ENCODE measurements around the gene TECPR2.

The TECPR2 gene

GRCh38 chr14:102330806-102331205, 31.9 kb upstream of the TECPR2 start:
- no peak for DNase-seq (ENCODE audit: low read depth, low spot score)
- POLR2A ChIA-PET = no interaction called here
- no peak overlapping the region for H3K4me3 ChIP-seq (ENCODE audit: low read depth, low read length)
- CTCF ChIA-PET = no interaction called here
- TF ChIP-seq, protein P1, sequence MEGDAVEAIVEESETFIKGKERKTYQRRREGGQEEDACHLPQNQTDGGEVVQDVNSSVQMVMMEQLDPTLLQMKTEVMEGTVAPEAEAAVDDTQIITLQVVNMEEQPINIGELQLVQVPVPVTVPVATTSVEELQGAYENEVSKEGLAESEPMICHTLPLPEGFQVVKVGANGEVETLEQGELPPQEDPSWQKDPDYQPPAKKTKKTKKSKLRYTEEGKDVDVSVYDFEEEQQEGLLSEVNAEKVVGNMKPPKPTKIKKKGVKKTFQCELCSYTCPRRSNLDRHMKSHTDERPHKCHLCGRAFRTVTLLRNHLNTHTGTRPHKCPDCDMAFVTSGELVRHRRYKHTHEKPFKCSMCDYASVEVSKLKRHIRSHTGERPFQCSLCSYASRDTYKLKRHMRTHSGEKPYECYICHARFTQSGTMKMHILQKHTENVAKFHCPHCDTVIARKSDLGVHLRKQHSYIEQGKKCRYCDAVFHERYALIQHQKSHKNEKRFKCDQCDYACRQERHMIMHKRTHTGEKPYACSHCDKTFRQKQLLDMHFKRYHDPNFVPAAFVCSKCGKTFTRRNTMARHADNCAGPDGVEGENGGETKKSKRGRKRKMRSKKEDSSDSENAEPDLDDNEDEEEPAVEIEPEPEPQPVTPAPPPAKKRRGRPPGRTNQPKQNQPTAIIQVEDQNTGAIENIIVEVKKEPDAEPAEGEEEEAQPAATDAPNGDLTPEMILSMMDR (IDR thresholded peaks at IDR 0.05; ENCODE audit: insufficient read depth, low read length, missing control alignments) = no peak

GRCh38 chr14:102333390-102333789, 29.4 kb upstream of the TECPR2 start:
- H3K4me3 ChIP-seq (ENCODE audit: low read depth, low read length) = no peak overlapping the region
- CTCF ChIA-PET = interaction anchor here (1.2 to 2.1 kb wide), 4 partner anchors 10 to 372 kb away, joined by 3 to 8 read pairs (median 3); no protein-coding TSS in a partner anchor
- TF ChIP-seq, protein P1 (IDR thresholded peaks at IDR 0.05; ENCODE audit: insufficient read depth, low read length, missing control alignments) = no peak
- no peak for DNase-seq (ENCODE audit: low read depth, low spot score)
- POLR2A ChIA-PET = interaction anchor here (1.2 kb wide), 1 partner anchor 18 kb away, joined by 3 read pairs; no protein-coding TSS in a partner anchor

DNA sequence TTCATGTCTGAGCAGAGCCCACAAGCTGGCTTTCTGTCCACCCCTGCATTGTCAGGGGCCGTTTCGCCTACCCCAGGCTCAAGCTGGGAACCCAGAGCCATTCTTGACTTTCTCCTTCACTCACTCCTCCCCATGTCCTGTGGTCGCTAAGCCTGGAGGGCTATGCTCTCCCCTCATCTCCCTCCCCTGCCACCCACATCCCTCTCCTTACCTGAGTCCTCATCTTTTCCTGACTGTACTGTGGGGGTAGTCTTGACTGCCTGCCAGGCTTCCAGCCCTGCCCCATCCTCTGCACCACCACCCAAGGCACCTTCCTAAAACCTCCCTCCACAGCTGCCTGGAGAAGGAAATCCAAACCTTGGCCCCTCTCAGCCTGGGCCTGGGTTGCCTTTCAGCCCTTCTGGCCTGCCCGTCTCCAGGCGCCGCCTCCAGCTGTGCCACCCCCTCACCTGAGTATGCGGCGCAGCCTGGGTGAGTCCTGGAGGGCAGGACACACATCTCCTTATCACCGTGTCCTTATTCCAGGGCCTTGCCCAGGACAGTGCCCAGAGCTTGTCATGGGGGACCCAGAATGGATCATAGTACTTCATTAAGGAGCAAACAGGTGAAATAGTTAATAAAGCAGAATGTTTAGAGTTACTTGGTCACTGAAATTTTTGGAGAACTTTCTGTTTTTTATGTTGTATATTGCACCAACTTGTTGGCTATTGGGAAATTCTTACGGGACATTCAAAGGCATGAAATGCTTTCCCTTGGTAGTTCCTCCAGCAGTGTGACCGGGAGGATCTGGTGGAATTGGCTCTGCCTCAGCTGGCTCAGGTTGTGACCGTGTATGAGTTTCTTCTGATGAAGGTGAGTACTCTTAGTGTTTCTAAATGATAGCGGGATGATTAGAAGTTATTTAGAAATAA, 28.7 kb upstream of the TECPR2 start:
- H3K4me3 ChIP-seq (ENCODE audit: low read depth, low read length) = no peak overlapping the region
- TF ChIP-seq, protein P1 (IDR thresholded peaks at IDR 0.05; ENCODE audit: insufficient read depth, low read length, missing control alignments) = no peak
- no peak for DNase-seq (ENCODE audit: low read depth, low spot score)
- POLR2A ChIA-PET = interaction anchor here (1.0 to 1.2 kb wide), 2 partner anchors 17 to 28 kb away, joined by 3 read pairs; partner anchors contain the start of genes CINP and TECPR2
- CTCF ChIA-PET = interaction anchor here (0.8 to 2.1 kb wide), 6 partner anchors 11 to 372 kb away, joined by 3 to 8 read pairs (median 3); no protein-coding TSS in a partner anchor

GRCh38 chr14:102335163-102335562, 27.6 kb upstream of the TECPR2 start:
- POLR2A ChIA-PET = interaction anchor here (1.0 kb wide), 1 partner anchor 27 kb away, joined by 3 read pairs; the partner anchor contains the start of genes CINP and TECPR2
- CTCF ChIA-PET = interaction anchor here (0.8 to 1.0 kb wide), 2 partner anchors 12 to 103 kb away, joined by 3 read pairs; no protein-coding TSS in a partner anchor
- DNase-seq (ENCODE audit: low read depth, low spot score) = no peak
- H3K4me3 ChIP-seq (ENCODE audit: low read depth, low read length) = no peak overlapping the region
- TF ChIP-seq, protein P1 (IDR thresholded peaks at IDR 0.05; ENCODE audit: insufficient read depth, low read length, missing control alignments) = no peak

DNA sequence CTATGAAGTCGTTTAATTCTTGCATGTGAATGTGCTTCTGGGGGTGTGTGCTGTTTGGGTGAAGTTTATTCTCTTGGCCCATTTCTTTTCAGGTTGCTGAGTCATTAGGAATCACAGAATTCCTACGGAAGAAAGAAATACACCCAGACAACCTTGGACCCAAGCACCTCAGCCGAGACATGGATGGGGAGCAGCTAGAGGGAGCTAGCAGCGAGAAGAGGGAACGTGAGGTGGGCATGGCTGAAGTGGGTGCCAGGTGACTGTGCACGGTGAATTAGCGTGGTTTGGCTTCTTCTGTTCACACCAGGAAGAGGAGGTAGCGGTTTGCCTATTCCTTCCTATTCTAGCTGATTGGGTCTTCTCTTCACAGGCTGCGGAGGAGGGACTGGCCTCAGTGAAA, 24.0 kb upstream of the TECPR2 start:
- H3K4me3 ChIP-seq (ENCODE audit: low read depth, low read length) = no peak overlapping the region
- ChIA-PET CTCF (interaction anchor here (0.8 kb wide), 1 partner anchor 16 kb away, joined by 4 read pairs; no protein-coding TSS in a partner anchor), POLR2A (no interaction called here)
- TF ChIP-seq, protein P1 (IDR thresholded peaks at IDR 0.05; ENCODE audit: insufficient read depth, low read length, missing control alignments) = no peak
- DNase-seq (ENCODE audit: low read depth, low spot score) = no peak

- TF ChIP-seq, protein P1 (IDR thresholded peaks at IDR 0.05; ENCODE audit: insufficient read depth, low read length, missing control alignments) = no peak
- no peak overlapping the region for H3K4me3 ChIP-seq (ENCODE audit: low read depth, low read length)
- DNase-seq (ENCODE audit: low read depth, low spot score) = no peak
- CTCF ChIA-PET = interaction anchor here (1.9 kb wide), 1 partner anchor 19 kb away, joined by 6 read pairs; no protein-coding TSS in a partner anchor
- POLR2A ChIA-PET = no interaction called here
Observed at GRCh38 chr14:102341566-102341965, 21.2 kb upstream of the TECPR2 start.

Measured in AG04449 (cell line).